ENCODE data around the gene HNRNPA3. TPM values are rescaled to one million over a fixed set of nuclear protein-coding genes. Genes with fewer than 3 reads are reported as not detected.

HNRNPA3 gene
- total RNA-seq, 1 experiment from 2014 or later, result 328 TPM

- no peak overlapping the region for H2AFZ ChIP-seq (ENCODE audit: low read depth, low read length, poor library complexity, severe bottlenecking)
- TF ChIP-seq YY1 (IDR thresholded peaks at IDR 0.05; ENCODE audit: extremely low read depth, insufficient replicate concordance, low read depth, low read length) (no peak), EZH2 (IDR thresholded peaks at IDR 0.05) (no peak), ZFX (IDR thresholded peaks at IDR 0.05) (no peak), CBX3 (IDR thresholded peaks at IDR 0.05; ENCODE audit: low read depth) (no peak), POLR2AphosphoS5 (IDR thresholded peaks at IDR 0.05; ENCODE audit: low read depth, low read length) (no peak), EZH2phosphoT487 (IDR thresholded peaks at IDR 0.05; ENCODE audit: borderline replicate concordance) (no peak), TCF7L2 (IDR thresholded peaks at IDR 0.05; ENCODE audit: borderline replicate concordance, extremely low read depth, insufficient read depth, insufficient read length) (no peak), SP1 (IDR thresholded peaks at IDR 0.05; ENCODE audit: low read depth) (no peak), POLR2A (IDR thresholded peaks at IDR 0.05; ENCODE audit: borderline replicate concordance, extremely low read depth, insufficient read depth, insufficient read length) (no peak), SRF (IDR thresholded peaks at IDR 0.05; ENCODE audit: low read depth) (no peak), CEBPB (IDR thresholded peaks at IDR 0.05; ENCODE audit: low read depth) (no peak), EGR1 (IDR thresholded peaks at IDR 0.05; ENCODE audit: low read depth) (no peak), ZNF274 (IDR thresholded peaks at IDR 0.05; ENCODE audit: low read depth, low read length) (no peak), ELF1 (IDR thresholded peaks at IDR 0.05; ENCODE audit: borderline replicate concordance, low read depth) (no peak), REST (IDR thresholded peaks at IDR 0.05; ENCODE audit: low read depth) (no peak), RAD21 (IDR thresholded peaks at IDR 0.05; ENCODE audit: low read depth) (no peak)
- TF ChIP-seq, protein P1, sequence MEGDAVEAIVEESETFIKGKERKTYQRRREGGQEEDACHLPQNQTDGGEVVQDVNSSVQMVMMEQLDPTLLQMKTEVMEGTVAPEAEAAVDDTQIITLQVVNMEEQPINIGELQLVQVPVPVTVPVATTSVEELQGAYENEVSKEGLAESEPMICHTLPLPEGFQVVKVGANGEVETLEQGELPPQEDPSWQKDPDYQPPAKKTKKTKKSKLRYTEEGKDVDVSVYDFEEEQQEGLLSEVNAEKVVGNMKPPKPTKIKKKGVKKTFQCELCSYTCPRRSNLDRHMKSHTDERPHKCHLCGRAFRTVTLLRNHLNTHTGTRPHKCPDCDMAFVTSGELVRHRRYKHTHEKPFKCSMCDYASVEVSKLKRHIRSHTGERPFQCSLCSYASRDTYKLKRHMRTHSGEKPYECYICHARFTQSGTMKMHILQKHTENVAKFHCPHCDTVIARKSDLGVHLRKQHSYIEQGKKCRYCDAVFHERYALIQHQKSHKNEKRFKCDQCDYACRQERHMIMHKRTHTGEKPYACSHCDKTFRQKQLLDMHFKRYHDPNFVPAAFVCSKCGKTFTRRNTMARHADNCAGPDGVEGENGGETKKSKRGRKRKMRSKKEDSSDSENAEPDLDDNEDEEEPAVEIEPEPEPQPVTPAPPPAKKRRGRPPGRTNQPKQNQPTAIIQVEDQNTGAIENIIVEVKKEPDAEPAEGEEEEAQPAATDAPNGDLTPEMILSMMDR (IDR thresholded peaks at IDR 0.05 in 2 of 3, conservative IDR thresholded peaks at IDR 0.05 in 1 of 3; ENCODE audit: borderline replicate concordance in 1 of 3, insufficient read depth in 1 of 3, low read depth in 2 of 3, low read length in 2 of 3), result no peak
- TF ChIP-seq, protein P2, sequence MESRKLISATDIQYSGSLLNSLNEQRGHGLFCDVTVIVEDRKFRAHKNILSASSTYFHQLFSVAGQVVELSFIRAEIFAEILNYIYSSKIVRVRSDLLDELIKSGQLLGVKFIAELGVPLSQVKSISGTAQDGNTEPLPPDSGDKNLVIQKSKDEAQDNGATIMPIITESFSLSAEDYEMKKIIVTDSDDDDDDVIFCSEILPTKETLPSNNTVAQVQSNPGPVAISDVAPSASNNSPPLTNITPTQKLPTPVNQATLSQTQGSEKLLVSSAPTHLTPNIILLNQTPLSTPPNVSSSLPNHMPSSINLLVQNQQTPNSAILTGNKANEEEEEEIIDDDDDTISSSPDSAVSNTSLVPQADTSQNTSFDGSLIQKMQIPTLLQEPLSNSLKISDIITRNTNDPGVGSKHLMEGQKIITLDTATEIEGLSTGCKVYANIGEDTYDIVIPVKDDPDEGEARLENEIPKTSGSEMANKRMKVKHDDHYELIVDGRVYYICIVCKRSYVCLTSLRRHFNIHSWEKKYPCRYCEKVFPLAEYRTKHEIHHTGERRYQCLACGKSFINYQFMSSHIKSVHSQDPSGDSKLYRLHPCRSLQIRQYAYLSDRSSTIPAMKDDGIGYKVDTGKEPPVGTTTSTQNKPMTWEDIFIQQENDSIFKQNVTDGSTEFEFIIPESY (IDR thresholded peaks at IDR 0.05; ENCODE audit: extremely low read depth, insufficient replicate concordance, low read length), result no peak
- H3K27me3 ChIP-seq (ENCODE audit: insufficient read depth, low read length), result no peaks in the 10 kb centered on the region
- POLR2A ChIA-PET, result no interaction called here
- H3K36me3 ChIP-seq (ENCODE audit: control insufficient read depth in 1 of 2, insufficient read depth in 2 of 2, low read length in 2 of 2), result peaks cover 29 to 33% of the 10 kb centered on the region in 2 experiments
- BruUV-seq (replicated peaks), result no TSS peak
- peaks cover 12 to 13% of the 10 kb centered on the region in 2 experiments for H3K4me1 ChIP-seq (ENCODE audit: control insufficient read depth in 1 of 2, insufficient read depth in 2 of 2, low read length in 2 of 2)
- RAD21 ChIA-PET (ENCODE audit: low non-redundant PET in 1 of 2, low total read pairs in 2 of 2, uncharacterized antibody in 2 of 2, unreplicated experiment in 2 of 2), result interaction anchor here in 1 of 2 experiments (0.7 kb wide), 1 partner anchor 11 kb away, joined by 3 read pairs; no protein-coding TSS in a partner anchor
- H3K4me3 ChIP-seq (replicated peaks in 1 of 2; ENCODE audit: low read depth in 1 of 2, low read length in 2 of 2), result no peak overlapping the region
- H3K79me2 ChIP-seq (ENCODE audit: insufficient read depth, low read length), result peaks cover 94% of the 10 kb centered on the region
- no peak for ATAC-seq
- no peaks in the 10 kb centered on the region for H3K9me3 ChIP-seq (ENCODE audit: control insufficient read depth in 1 of 2, insufficient read depth in 1 of 2, low read depth in 1 of 2, low read length in 2 of 2)
- CTCF ChIA-PET, result no interaction called here
- DNase-seq (ENCODE audit: low read depth, low spot score), result no peak
- no peaks in the 10 kb centered on the region for H3K9me2 ChIP-seq (ENCODE audit: insufficient read depth)
- no peak overlapping the region for H3K4me2 ChIP-seq (ENCODE audit: low read length)
- intact Hi-C loops (cut with micrococcal nuclease), result no loop called here
- H4K20me1 ChIP-seq (ENCODE audit: insufficient read depth), result peaks cover 7% of the 10 kb centered on the region; the same call in 1 of the 2 replicates
- no peak overlapping the region for H3K9ac ChIP-seq (ENCODE audit: low read length)
- H3K27ac ChIP-seq (ENCODE audit: low read depth, low read length), result no peak overlapping the region
Measured at GRCh38 chr2:177235855-177236437, 23.4 kb downstream of the HNRNPA3 start.
